SU-DHL-6 (cell line): ENCODE results near the gene CTSZ.

Source experiments
- H2AFZ ChIP-seq: fragments of 200-600 bp; sonication (generic); 2 replicates; pipeline ENCODE4 v1.6.1; 2014; ENCODE audit warnings: low read depth, mild to moderate bottlenecking, moderate library complexity, mixed read lengths, antibody characterized with exemption, low read length; ENCODE audit not compliant: severe bottlenecking
- H3F3A ChIP-seq: fragments of 200-600 bp; shearing (Covaris generic); 2 replicates; pipeline ENCODE4 v1.6.0; 2016; ENCODE audit warnings: antibody characterized with exemption, mild to moderate bottlenecking; ENCODE audit not compliant: insufficient read depth
- H3K27ac ChIP-seq: fragments of 200-600 bp; sonication (generic); 2 replicates; pipeline ENCODE4 v1.5.1; 2016; ENCODE audit warnings: low read depth, mild to moderate bottlenecking, low read length, moderate library complexity, mixed read lengths
- H3K27me3 ChIP-seq: fragments of 200-600 bp; sonication (generic), shearing (Covaris generic); 2 replicates; pipeline ENCODE4 v1.6.0; 2014; ENCODE audit warnings: mild to moderate bottlenecking, low read length
- H3K36me3 ChIP-seq: fragments of 200-600 bp; sonication (generic); 2 replicates; pipeline ENCODE4 v1.6.1; 2014; ENCODE audit warnings: mild to moderate bottlenecking, low read length, mixed read lengths
- H3K4me2 ChIP-seq: fragments of 300-600, 200-600 bp; shearing (Covaris generic), sonication (generic); 2 replicates; pipeline ENCODE4 v1.6.0; 2014; ENCODE audit warnings: low read length, low read depth, mild to moderate bottlenecking; ENCODE audit not compliant: poor library complexity, severe bottlenecking
- H3K4me3 ChIP-seq: fragments of 200-600 bp; sonication (generic); 2 replicates; pipeline ENCODE4 v1.5.1; 2014; ENCODE audit warnings: antibody characterized with exemption, low read length, mild to moderate bottlenecking, mixed read lengths; ENCODE audit not compliant: insufficient read depth, poor library complexity, severe bottlenecking
- H3K79me2 ChIP-seq: fragments of 200-600 bp; sonication (generic); 2 replicates; pipeline ENCODE4 v1.6.1; 2014; ENCODE audit warnings: mild to moderate bottlenecking, low read length, moderate library complexity; ENCODE audit not compliant: insufficient read depth
- H3K9ac ChIP-seq: fragments of 200-600 bp; sonication (generic); 2 replicates; pipeline ENCODE4 v1.7.0; 2014; ENCODE audit warnings: mild to moderate bottlenecking, low read length
- H3K9me2 ChIP-seq: fragments of 200-600 bp; sonication (generic); replicated peaks from 2 replicates; pipeline ENCODE4 v1.6.1; 2014; ENCODE audit warnings: low read length; ENCODE audit not compliant: insufficient read depth
- H3K9me3 ChIP-seq: fragments of 200-600 bp; sonication (generic); 2 replicates; pipeline ENCODE4 v1.6.1; 2014; ENCODE audit warnings: low read length, mixed read lengths; ENCODE audit not compliant: insufficient read depth
- H4K20me1 ChIP-seq: fragments of 200-600 bp; sonication (generic); 2 replicates; pipeline ENCODE4 v1.6.1; 2014; ENCODE audit warnings: low read depth, mild to moderate bottlenecking, antibody characterized with exemption, low read length, moderate library complexity, mixed read lengths
- EZH2phosphoT487 ChIP-seq: fragments of 200-600 bp; sonication (generic), shearing (Covaris generic); conservative IDR thresholded peaks from 2 replicates; pipeline ENCODE4 v1.6.1; 2018; ENCODE audit warnings: mild to moderate bottlenecking, antibody characterized with exemption, low read length, moderate library complexity, mixed read lengths
- TF ChIP-seq, protein P1 (sequence below): fragments of 200-600 bp; sonication (generic); IDR thresholded peaks from one replicate; pipeline ENCODE4 v1.5.1; 2017; ENCODE audit warnings: antibody characterized with exemption, mild to moderate bottlenecking, low read length, moderate library complexity; ENCODE audit not compliant: insufficient read depth, poor library complexity, severe bottlenecking

The CTSZ gene

DNA sequence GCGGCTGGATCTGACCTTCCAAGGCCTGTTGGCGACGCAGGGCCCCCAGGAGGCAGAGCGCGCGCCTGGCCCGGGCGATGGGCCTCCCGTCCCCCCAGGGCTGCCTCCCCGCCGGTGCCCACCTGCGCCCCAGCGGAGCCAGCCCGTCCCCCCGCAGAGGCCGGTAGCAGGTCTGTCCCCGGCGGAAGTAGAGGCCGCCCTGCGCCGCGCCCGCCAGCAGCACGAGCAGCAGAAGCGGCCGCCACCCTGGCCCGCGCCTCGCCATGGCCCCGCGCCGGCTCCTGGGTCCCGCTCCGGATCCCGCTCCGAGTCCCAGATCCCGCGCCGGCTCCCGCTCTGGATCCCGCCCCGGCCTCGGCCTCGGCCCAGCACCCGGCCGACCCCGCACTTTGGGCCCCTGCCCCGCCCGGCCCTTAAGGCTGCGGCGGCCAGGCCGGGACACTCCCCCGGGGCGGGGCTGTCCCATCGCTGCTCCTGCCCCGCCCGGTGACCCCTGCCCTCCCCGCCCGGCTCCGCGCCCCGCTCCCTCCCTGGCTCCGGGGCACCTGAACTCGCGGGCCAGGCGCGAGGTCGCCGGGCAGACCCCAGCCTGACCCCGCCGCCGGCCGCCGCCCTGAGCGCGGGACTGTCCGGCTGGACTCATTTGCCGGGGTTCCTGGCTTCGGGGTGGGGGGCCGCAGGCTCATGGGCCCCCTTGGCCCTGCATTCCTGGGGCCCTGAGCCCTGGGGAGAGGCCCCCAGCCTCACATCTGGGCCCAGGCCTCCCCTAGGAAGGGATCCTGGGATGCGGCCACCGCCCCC, at the start of gene CTSZ:
TSS of gene CTSZ (minus strand) at position 391 of the 801 bp plus-strand sequence. CDS start at position 265, 126 bp downstream.
- Histone ChIP-seq H3K9ac (peak within 1 kb of the TSS; percentile 91), H3K27ac (peak within 1 kb of the TSS; percentile 86), H3K4me3 (peak within 1 kb of the TSS; percentile 74), H4K20me1 (0 out of 2 replicates have a peak, but pooled peaks cover 3% of the 10 kb centered on the region), H3K9me2 (no peaks in the 10 kb centered on the region), H3K4me2 (peak within 1 kb of the TSS; percentile 86), H3K79me2 (peaks cover 32% of the 10 kb centered on the region), H3K9me3 (no peaks in the 10 kb centered on the region), H3F3A (peaks cover 12% of the 10 kb centered on the region), H3K36me3 (no peaks in the 10 kb centered on the region), H3K27me3 (no peaks in the 10 kb centered on the region), H2AFZ (no peak within 1 kb of the TSS)
- no peak for TF ChIP-seq EZH2phosphoT487
- TF ChIP-seq, protein P1, sequence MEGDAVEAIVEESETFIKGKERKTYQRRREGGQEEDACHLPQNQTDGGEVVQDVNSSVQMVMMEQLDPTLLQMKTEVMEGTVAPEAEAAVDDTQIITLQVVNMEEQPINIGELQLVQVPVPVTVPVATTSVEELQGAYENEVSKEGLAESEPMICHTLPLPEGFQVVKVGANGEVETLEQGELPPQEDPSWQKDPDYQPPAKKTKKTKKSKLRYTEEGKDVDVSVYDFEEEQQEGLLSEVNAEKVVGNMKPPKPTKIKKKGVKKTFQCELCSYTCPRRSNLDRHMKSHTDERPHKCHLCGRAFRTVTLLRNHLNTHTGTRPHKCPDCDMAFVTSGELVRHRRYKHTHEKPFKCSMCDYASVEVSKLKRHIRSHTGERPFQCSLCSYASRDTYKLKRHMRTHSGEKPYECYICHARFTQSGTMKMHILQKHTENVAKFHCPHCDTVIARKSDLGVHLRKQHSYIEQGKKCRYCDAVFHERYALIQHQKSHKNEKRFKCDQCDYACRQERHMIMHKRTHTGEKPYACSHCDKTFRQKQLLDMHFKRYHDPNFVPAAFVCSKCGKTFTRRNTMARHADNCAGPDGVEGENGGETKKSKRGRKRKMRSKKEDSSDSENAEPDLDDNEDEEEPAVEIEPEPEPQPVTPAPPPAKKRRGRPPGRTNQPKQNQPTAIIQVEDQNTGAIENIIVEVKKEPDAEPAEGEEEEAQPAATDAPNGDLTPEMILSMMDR: no peak

DNA sequence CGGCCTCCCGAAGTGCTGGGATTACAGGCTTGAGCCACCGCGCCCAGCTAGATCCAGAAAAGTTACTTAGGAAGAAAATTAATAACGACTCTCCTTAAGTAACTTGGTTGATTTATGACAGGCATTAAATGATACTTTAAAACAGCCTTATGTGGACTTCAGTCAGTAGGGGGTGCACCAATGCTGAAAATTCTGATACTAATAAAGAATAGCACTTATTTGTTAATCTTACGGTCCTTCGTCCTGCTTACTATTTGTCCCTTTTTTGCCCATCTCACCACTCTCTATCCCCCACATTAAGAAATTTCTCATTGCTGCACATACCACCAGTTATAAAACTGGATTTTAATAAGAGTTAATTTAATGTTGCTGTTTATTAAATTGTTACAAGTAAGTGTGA, 48.2 kb upstream of the CTSZ start:
- Histone ChIP-seq H3K9me2 (no peaks in the 10 kb centered on the region), H3K36me3 (no peaks in the 10 kb centered on the region), H3K27ac (no peak overlapping the region), H3F3A (no peaks in the 10 kb centered on the region; the same call in 1 of the 2 replicates), H3K9ac (no peak overlapping the region), H2AFZ (no peak overlapping the region), H3K9me3 (no peaks in the 10 kb centered on the region), H3K27me3 (no peaks in the 10 kb centered on the region), H3K4me3 (no peak overlapping the region), H3K4me2 (no peak overlapping the region), H3K79me2 (no peaks in the 10 kb centered on the region), H4K20me1 (no peaks in the 10 kb centered on the region)
- no peak for TF ChIP-seq EZH2phosphoT487
- TF ChIP-seq, protein P1: peak; percentile 18

DNA sequence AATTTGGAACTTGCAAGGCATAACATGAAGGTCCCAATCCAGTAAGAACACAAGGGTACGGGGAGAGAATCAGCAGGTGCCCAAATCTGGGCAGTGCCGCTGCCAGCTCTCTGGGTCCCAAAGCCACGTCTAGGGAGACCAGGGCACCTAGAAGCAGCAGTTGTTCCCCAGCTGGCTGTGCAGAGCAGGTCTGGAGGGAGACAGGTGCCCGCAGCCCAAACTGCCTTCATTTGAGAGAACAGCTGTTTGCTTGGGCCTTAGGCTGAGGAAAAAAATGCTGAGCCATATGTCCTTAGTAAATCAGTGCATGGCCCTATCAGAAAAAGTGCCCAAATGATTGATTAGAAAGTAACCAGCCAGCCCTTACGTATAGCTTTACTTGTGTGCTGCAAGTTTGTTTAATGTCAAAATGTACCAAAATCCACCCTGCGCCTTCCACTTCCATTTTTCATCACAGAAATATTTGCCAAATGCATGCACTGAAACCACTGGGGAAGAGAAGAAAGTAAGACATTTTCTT, 44.7 kb upstream of the CTSZ start:
- TF ChIP-seq, protein P1: no peak
- no peak for TF ChIP-seq EZH2phosphoT487

More for the DNA sequence above, 44.7 kb upstream of the CTSZ start:
- Histone ChIP-seq H3K4me3 (no peak overlapping the region), H3K27ac (no peak overlapping the region), H3K36me3 (no peaks in the 10 kb centered on the region), H3K9me2 (no peaks in the 10 kb centered on the region), H4K20me1 (no peaks in the 10 kb centered on the region), H3K9me3 (no peaks in the 10 kb centered on the region), H3K9ac (no peak overlapping the region), H3K27me3 (no peaks in the 10 kb centered on the region), H2AFZ (no peak overlapping the region), H3K79me2 (no peaks in the 10 kb centered on the region), H3K4me2 (no peak overlapping the region), H3F3A (no peaks in the 10 kb centered on the region; the same call in 1 of the 2 replicates)
